ENCODE data around the gene ZNF330. TPM values are rescaled to one million over a fixed set of nuclear protein-coding genes. Genes with fewer than 3 reads are reported as not detected.

ZNF330 gene
- total and polyA plus RNA-seq, 2 of the 8 experiments (the other 6 are each of a cell fraction or from before 2014, with no cell fraction given): 17.7 to 44.3 TPM

DNA sequence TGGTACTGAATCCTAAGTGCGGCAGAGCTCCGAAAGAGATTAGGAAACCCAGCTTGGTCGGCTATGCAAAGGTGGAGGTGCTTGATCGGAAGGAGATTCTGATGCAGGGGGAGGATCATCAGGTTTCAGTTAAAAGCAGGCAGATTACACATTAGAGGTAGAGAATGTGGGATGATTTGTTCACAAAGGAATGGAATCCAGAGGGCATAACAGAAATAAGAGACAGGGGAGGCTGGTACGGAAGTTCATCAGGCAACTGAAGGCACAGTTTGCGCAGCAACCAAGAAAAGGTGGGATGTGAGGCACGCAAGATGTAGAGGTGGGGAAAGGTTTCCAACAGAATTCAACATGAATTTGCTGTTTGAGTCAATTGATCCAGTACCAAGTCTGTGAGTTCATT is 424 bp upstream of the ZNF330 start:
- Histone ChIP-seq H3K56ac (replicated peaks; ENCODE audit: insufficient read length, low read depth, low read length) (no peak overlapping the region), H2BK5ac (ENCODE audit: low read depth, low read length) (no peak overlapping the region), H3K4me1 (replicated peaks in 1 of 4; ENCODE audit: control insufficient read depth in 3 of 4, insufficient read depth in 4 of 4, low read length in 3 of 4) (peaks cover 0 to 5% (median 3%) of the 10 kb centered on the region in 4 experiments; a peak in 5 of 7 replicates), H2BK20ac (ENCODE audit: low read length) (no peak overlapping the region), H4K91ac (replicated peaks; ENCODE audit: insufficient read length, low read length) (peak overlapping the region; percentile 92), H4K20me1 (replicated peaks in 1 of 2; ENCODE audit: control insufficient read depth in 1 of 2, insufficient read depth in 2 of 2, low read length in 2 of 2) (peaks cover 0 to 4% of the 10 kb centered on the region in 2 experiments), H3K9me3 (ENCODE audit: insufficient read depth in 2 of 2, low read depth in 1 of 2, low read length in 1 of 2) (no peaks in the 10 kb centered on the region), H4K8ac (ENCODE audit: extremely low read depth, insufficient read depth, low read length) (no peak overlapping the region), H3K18ac (ENCODE audit: extremely low read depth, low read length) (no peak overlapping the region), H3K9ac (replicated peaks in 1 of 4; ENCODE audit: extremely low read depth in 1 of 4, low read depth in 3 of 4, low read length in 3 of 4) (peak overlapping the region in 2 of 4 experiments; percentile 1 to 16; a peak in 3 of 7 replicates), H3K79me1 (ENCODE audit: low read depth, low read length) (no peaks in the 10 kb centered on the region), H2BK120ac (replicated peaks; ENCODE audit: low read depth, low read length) (no peak overlapping the region), H2AK5ac (ENCODE audit: low read depth, low read length) (no peak overlapping the region), H3K79me2 (ENCODE audit: control insufficient read depth in 1 of 2, insufficient read depth in 2 of 2, low read length in 2 of 2) (peaks cover 0 to 30% of the 10 kb centered on the region in 2 experiments; a peak in 3 of 4 replicates), H3K14ac (ENCODE audit: insufficient read length) (no peak overlapping the region), H3K36me3 (ENCODE audit: control insufficient read depth in 2 of 4, insufficient read depth in 4 of 4, low read length in 3 of 4) (peaks cover 0 to 13% (median 0%) of the 10 kb centered on the region in 4 experiments; a peak in 2 of 8 replicates), H3K4me3 (ENCODE audit: extremely low read depth in 1 of 4, insufficient read depth in 2 of 4, low read depth in 3 of 4, low read length in 4 of 4) (peak overlapping the region in 2 of 4 experiments; percentile 98; a peak in 2 of 8 replicates), H4K5ac (ENCODE audit: insufficient read length, low read depth, low read length) (no peak overlapping the region), H3K27me3 (replicated peaks in 1 of 4; ENCODE audit: control insufficient read depth in 3 of 4, extremely low read depth in 1 of 4, insufficient read depth in 3 of 4, low read length in 3 of 4) (no peaks in the 10 kb centered on the region), H2BK12ac (ENCODE audit: low read depth, low read length) (no peak overlapping the region), H3K23me2 (ENCODE audit: low read depth, low read length) (0 out of 2 replicates have a peak, but pooled peaks cover 2% of the 10 kb centered on the region), H3K27ac (ENCODE audit: low read depth, low read length) (peak overlapping the region; percentile 1; the same call in 1 of the 2 replicates), H3K4me2 (ENCODE audit: insufficient read depth in 1 of 2, low read depth in 2 of 2, low read length in 2 of 2) (peak overlapping the region; percentile 46 to 65), H2AFZ (ENCODE audit: low read length) (peak overlapping the region; percentile 85; the same call in 1 of the 2 replicates), H3K4ac (replicated peaks; ENCODE audit: insufficient read length, low read depth, low read length) (no peak overlapping the region), H2BK15ac (ENCODE audit: low read length) (0 out of 2 replicates have a peak overlapping the region, but pooled peaks have one; percentile 96), H3K23ac (ENCODE audit: insufficient read length) (no peak overlapping the region)
- DNase-seq (ENCODE audit: low read depth in 1 of 2, low spot score in 2 of 2) (no peak), FAIRE-seq (no peak)
- CTCF ChIA-PET (ENCODE audit: partially characterized antibody): no interaction called here
- WGBS, 2 experiments (ENCODE audit: extremely low coverage in 1 of 2, insufficient coverage in 1 of 2, insufficient read length in 1 of 2, insufficient replicate concordance in 2 of 2, low coverage in 1 of 2, low lambda C conversion rate in 2 of 2, missing lambda C conversion rate in 1 of 2): 71% methylated on average over 7 of the region's 7 CpGs; no CpG with 5 or more reads in 1 of the 2 experiments
- POLR2A ChIA-PET (ENCODE audit: partially characterized antibody): no interaction called here
- TF ChIP-seq CHD2 (IDR thresholded peaks at IDR 0.05; ENCODE audit: low read length): no peak
- no peak for TF ChIP-seq USF2 (IDR thresholded peaks at IDR 0.05; ENCODE audit: low read length)
- TF ChIP-seq RBBP5 (IDR thresholded peaks at IDR 0.05; ENCODE audit: borderline replicate concordance, low read depth, low read length): no peak
- TF ChIP-seq RNF2 (IDR thresholded peaks at IDR 0.05; ENCODE audit: borderline replicate concordance, low read depth, low read length, missing control alignments, poor library complexity, severe bottlenecking): no peak
- TF ChIP-seq SP4 (IDR thresholded peaks at IDR 0.05; ENCODE audit: low read length): no peak
- TF ChIP-seq JUND (IDR thresholded peaks at IDR 0.05; ENCODE audit: low read length): no peak
- TF ChIP-seq NANOG (IDR thresholded peaks at IDR 0.05; ENCODE audit: insufficient read depth, low read depth, low read length, poor library complexity, severe bottlenecking): no peak
- TF ChIP-seq POLR2AphosphoS5 (IDR thresholded peaks at IDR 0.05; ENCODE audit: low read depth, low read length): no peak
- no peak for TF ChIP-seq SUZ12 (IDR thresholded peaks at IDR 0.05; ENCODE audit: low read length)

Data from H1 (cell line).